A172 (cell line): ENCODE results near the gene GFY. TPM values are rescaled to one million over a fixed set of nuclear protein-coding genes. Genes with fewer than 3 reads are reported as not detected.
A peak's percentile ranks its signal among the peaks of the same experiment; 100 is the strongest.

Experiments
- DNase-seq: peaks from one replicate; pipeline ENCODE4 v3.0.0-alpha.2; 2015; ENCODE audit warnings: low spot score
- total RNA-seq: library from RNA; depleted of rRNA; stranded (reverse); fragments of >200 nt; shearing (Covaris generic); gene quantifications from 2 replicates; pipeline ENCODE4 v1.2.3, GENCODE V29; 2014

The GFY gene
- total RNA-seq, 1 experiment from 2014 or later = not detected

- no peak for DNase-seq
Observed at GRCh38 chr19:49428547-49429451, 3.6 kb downstream of the GFY start.

GRCh38 chr19:49430172-49430677 lies 5.0 kb downstream of the GFY start:
- DNase-seq = no peak

GRCh38 chr19:49430678-49431329 lies 5.6 kb downstream of the GFY start:
- DNase-seq = no peak

- DNase-seq = no peak
Observed at GRCh38 chr19:49431330-49431749, 6.2 kb downstream of the GFY start.

GRCh38 chr19:49432141-49433073 lies 7.2 kb downstream of the GFY start:
- no peak for DNase-seq

GRCh38 chr19:49433240-49433901 lies 8.2 kb downstream of the GFY start:
- no peak for DNase-seq

GRCh38 chr19:49434907-49435583 lies 9.9 kb downstream of the GFY start:
- no peak for DNase-seq

GRCh38 chr19:49435670-49436069 lies 10.5 kb downstream of the GFY start:
- DNase-seq = no peak

GRCh38 chr19:49436381-49437017 lies 11.3 kb downstream of the GFY start:
- no peak for DNase-seq

- no peak for DNase-seq
Observed at GRCh38 chr19:49437231-49437630, 12.0 kb downstream of the GFY start.

- DNase-seq = no peak
Observed at GRCh38 chr19:49438261-49438660, 13.1 kb downstream of the GFY start.

GRCh38 chr19:49439836-49440235 lies 14.6 kb downstream of the GFY start:
- no peak for DNase-seq

GRCh38 chr19:49440439-49441209 lies 15.4 kb downstream of the GFY start:
- no peak for DNase-seq

- no peak for DNase-seq
Observed at GRCh38 chr19:49441210-49441959, 16.2 kb downstream of the GFY start, which contains the start of gene SLC17A7. Gene SLC17A7, minus strand, starts transcription at chr19:49441527. Its CDS starts 148 bp downstream, at chr19:49441379.

- no peak for DNase-seq
Observed at GRCh38 chr19:49441960-49442350, 16.8 kb downstream of the GFY start.

GRCh38 chr19:49442354-49442753 lies 17.2 kb downstream of the GFY start:
- peak; percentile 35 for DNase-seq

- DNase-seq = peak; percentile 84
Observed at GRCh38 chr19:49442771-49443365, 17.7 kb downstream of the GFY start.
